Mesodermal cell (in vitro differentiated cells): Measurements from ENCODE around the gene LLPH.

Source experiments
- H3K27ac ChIP-seq: 2 replicates; pipeline ENCODE4 v1.7.0; 2013; ENCODE audit warnings: mild to moderate bottlenecking, low read depth, low read length, moderate library complexity; ENCODE audit not compliant: severe bottlenecking
- H3K36me3 ChIP-seq: 2 replicates; pipeline ENCODE4 v1.7.1; 2013; ENCODE audit warnings: mild to moderate bottlenecking, low read length, moderate library complexity; ENCODE audit not compliant: control insufficient read depth, insufficient read depth
- H3K4me1 ChIP-seq: one replicate; pipeline ENCODE4 v1.7.1; 2013; ENCODE audit warnings: mild to moderate bottlenecking, low read length; ENCODE audit not compliant: insufficient read depth, control insufficient read depth, poor library complexity, severe bottlenecking
- H3K4me3 ChIP-seq: 2 replicates; pipeline ENCODE4 v1.7.0; 2013; ENCODE audit warnings: low read length, control low read depth, mild to moderate bottlenecking; ENCODE audit not compliant: insufficient read depth, poor library complexity, severe bottlenecking; ENCODE audit errors: extremely low read depth
- H3K9me3 ChIP-seq: 2 replicates; pipeline ENCODE4 v1.7.1; 2013; ENCODE audit warnings: mild to moderate bottlenecking, low read length, moderate library complexity; ENCODE audit not compliant: control insufficient read depth
- WGBS, 2 experiments: methylation state at CpG; one replicate each; pipeline ENCODE4 v1.1.5; 2013; ENCODE audit warnings: missing lambda C conversion rate in 2 of 2; ENCODE audit not compliant: insufficient coverage in 2 of 2; 5-methylcytosine and 5-hydroxymethylcytosine counted together

The LLPH gene

DNA sequence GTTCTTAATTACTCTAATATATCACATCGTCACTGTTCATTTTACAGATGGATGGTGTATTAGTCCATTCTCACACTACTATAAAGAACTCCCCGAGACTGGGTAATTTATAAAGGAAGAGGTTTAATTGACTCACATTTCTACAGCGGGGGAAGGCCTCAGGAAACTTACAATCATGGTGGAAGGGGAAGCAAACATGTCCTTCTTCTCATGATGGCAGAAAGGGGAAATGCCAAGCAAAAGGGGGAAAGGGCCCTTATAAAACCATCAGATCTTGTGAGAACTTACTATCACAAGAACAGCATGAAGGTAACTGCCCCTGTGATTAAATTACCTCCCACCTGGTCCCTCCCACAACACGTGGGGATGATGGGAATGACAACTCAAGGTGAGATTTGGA is 32.7 kb upstream of the LLPH start:
- Histone ChIP-seq H3K36me3 (peaks cover 40% of the 10 kb centered on the region), H3K4me3 (no peak overlapping the region), H3K4me1 (no peaks in the 10 kb centered on the region), H3K27ac (no peak overlapping the region), H3K9me3 (peaks cover 30% of the 10 kb centered on the region)
- no CpG with 5 or more reads among the region's 4 CpGs for WGBS, 2 experiments

DNA sequence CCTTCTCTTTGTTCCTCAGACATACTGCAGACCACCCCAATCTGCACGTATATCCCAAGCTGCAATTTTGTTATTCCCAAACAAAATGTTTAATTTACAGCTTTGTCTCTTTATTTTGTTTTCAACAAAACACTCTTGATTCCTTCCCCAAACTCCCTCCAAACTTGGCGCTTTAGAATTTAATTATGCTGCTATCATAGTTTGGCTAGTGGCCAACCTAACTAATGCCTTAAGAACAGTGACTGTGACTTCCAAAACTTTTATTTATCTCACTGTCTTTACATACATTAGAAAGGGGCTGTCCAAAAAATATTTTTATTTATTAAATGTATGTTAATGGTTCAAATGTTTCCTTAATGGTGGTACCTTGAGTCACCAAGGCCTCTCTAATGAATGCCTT is 32.2 kb upstream of the LLPH start:
- H3K4me1 ChIP-seq = no peaks in the 10 kb centered on the region
- H3K4me3 ChIP-seq = no peak overlapping the region
- 86% methylated on average over 1 of the region's 2 CpGs; no CpG with 5 or more reads in 1 of the 2 experiments for WGBS, 2 experiments
- H3K36me3 ChIP-seq = peaks cover 40% of the 10 kb centered on the region
- no peak overlapping the region for H3K27ac ChIP-seq
- H3K9me3 ChIP-seq = peaks cover 30% of the 10 kb centered on the region

DNA sequence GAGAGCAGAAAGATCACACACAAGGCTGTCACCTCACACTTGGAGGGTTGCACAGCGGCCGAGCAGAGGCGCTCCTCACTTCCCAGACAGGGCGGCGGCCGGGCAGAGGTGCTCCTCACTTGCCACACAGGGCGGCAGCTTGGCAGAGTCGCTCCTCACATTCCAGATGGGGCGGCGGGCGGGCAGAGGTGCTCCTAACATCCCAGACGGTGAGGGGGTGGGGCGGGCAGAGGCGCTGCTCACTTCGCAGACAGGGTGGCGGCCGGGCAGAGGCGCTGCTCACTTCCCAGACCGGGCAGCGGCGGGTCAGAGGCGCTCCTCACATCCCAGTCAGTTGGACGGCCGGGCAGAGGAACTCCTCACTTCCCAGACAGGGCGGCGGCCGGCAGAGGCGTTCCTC is 30.2 kb upstream of the LLPH start:
- H3K4me1 ChIP-seq = no peaks in the 10 kb centered on the region
- H3K36me3 ChIP-seq = peaks cover 29% of the 10 kb centered on the region
- H3K4me3 ChIP-seq = no peak overlapping the region
- H3K9me3 ChIP-seq = peaks cover 20% of the 10 kb centered on the region
- WGBS, 2 experiments = 88 to 94% methylated on average over 19 to 23 of the region's 28 CpGs
- H3K27ac ChIP-seq = no peak overlapping the region

DNA sequence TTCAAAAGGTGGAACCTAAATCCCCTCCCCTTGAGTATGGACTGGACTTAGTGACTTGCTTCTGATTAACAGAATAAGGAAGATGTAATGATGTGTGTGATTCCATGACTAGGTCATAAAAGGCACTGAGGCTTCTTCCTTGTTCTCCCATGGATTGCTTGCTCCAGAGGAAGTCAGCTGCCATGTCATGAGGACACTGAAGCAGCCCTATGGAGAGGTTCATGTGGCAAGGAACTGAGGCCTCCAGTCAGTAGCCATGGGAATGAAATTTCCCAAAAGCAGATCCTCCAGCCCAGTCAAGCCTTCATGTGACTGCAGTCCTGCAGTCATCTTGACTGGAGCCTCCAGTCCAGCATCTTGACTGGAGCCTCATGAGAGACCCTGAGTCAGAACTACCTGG is 28.6 kb upstream of the LLPH start:
- peaks cover 6% of the 10 kb centered on the region for H3K9me3 ChIP-seq
- H3K4me3 ChIP-seq = no peak overlapping the region
- H3K4me1 ChIP-seq = no peaks in the 10 kb centered on the region
- H3K27ac ChIP-seq = no peak overlapping the region
- peaks cover 28% of the 10 kb centered on the region for H3K36me3 ChIP-seq

DNA sequence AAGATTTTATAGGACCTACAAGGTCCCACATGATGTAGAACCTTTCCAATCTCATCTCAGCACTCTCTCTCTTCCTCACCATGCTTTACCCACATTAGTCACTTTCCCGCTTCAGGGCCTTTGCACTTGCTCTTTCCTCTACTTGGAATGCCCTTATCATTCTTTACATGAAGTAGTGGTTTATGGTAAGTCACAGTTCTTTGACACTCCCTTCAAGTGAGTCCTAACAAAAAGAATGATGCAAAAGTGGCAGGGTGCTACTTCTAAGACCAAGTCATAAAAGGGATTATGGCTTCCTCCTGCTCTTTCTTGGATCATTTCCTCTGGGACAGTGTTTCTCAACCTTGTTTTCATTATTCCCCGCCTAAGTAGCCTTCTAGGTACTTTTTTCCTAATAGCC is 26.1 kb upstream of the LLPH start:
- WGBS, 2 experiments = 93 to 100% methylated on average over 1 of the region's 2 CpGs
- Histone ChIP-seq H3K27ac (no peak overlapping the region), H3K4me3 (no peak overlapping the region), H3K36me3 (peaks cover 28% of the 10 kb centered on the region), H3K9me3 (no peaks in the 10 kb centered on the region), H3K4me1 (no peaks in the 10 kb centered on the region)

DNA sequence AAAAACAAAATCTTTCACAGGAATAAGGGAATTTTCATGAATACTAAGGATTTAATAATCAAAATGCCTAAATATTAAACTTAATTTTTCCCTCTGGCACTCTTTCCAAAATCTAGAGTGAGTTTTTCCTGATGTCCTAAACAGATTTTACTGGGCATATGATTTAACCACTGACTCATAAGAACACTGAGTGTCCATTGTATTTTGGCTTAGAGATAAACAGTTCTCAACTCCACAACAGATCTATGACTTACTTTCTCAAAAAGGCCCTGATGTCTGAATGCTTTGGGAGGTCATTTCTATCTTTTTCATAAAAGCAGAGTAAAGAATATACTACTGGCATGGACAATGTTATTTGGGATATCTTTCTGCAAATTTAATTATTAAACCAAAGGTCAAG is 24.2 kb upstream of the LLPH start:
- no peaks in the 10 kb centered on the region for H3K4me1 ChIP-seq
- H3K4me3 ChIP-seq = no peak overlapping the region
- H3K9me3 ChIP-seq = no peaks in the 10 kb centered on the region
- H3K27ac ChIP-seq = no peak overlapping the region
- H3K36me3 ChIP-seq = peaks cover 24% of the 10 kb centered on the region

DNA sequence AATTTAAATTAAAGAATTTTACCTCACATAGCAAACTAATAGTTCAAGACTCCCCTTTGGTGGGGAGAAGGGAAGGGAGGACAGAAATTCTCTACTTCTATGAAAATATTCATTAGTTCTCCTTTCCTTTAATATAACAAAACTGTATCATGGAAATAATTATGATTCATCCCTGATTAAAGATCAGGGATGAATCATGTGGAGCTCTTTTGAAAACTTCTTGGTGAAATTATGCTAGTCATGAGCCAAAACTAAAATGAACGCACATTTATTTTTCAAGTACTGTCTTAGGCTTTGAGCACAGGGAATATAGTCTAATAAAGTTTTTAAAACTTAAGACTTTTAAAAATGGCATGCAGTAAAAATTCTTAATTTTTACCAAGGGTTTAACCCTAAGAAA is 22.2 kb upstream of the LLPH start:
- Histone ChIP-seq H3K36me3 (peaks cover 10% of the 10 kb centered on the region), H3K4me3 (no peak overlapping the region), H3K27ac (no peak overlapping the region), H3K4me1 (no peaks in the 10 kb centered on the region), H3K9me3 (no peaks in the 10 kb centered on the region)
- no CpG with 5 or more reads among the region's 1 CpG for WGBS, 2 experiments

DNA sequence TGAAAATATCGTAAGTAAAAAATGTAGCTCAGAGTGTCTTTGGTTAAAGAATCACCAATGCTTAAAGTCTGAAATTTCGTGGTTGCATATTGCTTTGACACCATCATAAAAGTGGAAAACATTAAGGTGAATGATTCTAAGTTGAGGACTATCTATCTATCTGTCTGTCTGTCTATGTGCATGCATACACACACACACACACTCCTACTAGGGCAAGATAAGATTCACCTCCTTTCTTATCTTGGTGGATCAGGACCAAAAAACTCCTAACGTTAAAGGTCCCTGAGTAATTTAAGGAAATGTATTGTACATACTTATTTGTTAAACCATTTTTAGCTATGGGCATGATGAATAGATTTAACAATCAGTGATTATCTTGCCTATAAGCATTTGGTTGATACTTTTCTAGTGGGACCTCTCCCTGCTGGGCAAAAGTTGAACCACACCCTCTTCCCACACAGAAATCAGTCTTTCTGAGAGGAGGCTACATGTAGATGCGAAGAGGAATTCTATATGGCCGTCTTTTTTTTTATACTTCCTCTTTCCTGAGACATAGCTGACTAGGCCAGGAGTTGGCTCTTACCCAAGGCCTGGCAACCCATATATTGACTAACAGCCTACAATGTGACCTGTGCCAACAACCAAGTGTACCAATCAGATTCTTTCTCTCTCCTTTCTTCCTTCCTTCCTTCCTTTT is 19.3 kb upstream of the LLPH start:
- 95 to 97% methylated on average over 3 to 4 of the region's 5 CpGs for WGBS, 2 experiments
- no peak overlapping the region for H3K4me3 ChIP-seq
- no peak overlapping the region for H3K27ac ChIP-seq
- no peaks in the 10 kb centered on the region for H3K9me3 ChIP-seq
- H3K4me1 ChIP-seq = no peaks in the 10 kb centered on the region
- peaks cover 10% of the 10 kb centered on the region for H3K36me3 ChIP-seq

DNA sequence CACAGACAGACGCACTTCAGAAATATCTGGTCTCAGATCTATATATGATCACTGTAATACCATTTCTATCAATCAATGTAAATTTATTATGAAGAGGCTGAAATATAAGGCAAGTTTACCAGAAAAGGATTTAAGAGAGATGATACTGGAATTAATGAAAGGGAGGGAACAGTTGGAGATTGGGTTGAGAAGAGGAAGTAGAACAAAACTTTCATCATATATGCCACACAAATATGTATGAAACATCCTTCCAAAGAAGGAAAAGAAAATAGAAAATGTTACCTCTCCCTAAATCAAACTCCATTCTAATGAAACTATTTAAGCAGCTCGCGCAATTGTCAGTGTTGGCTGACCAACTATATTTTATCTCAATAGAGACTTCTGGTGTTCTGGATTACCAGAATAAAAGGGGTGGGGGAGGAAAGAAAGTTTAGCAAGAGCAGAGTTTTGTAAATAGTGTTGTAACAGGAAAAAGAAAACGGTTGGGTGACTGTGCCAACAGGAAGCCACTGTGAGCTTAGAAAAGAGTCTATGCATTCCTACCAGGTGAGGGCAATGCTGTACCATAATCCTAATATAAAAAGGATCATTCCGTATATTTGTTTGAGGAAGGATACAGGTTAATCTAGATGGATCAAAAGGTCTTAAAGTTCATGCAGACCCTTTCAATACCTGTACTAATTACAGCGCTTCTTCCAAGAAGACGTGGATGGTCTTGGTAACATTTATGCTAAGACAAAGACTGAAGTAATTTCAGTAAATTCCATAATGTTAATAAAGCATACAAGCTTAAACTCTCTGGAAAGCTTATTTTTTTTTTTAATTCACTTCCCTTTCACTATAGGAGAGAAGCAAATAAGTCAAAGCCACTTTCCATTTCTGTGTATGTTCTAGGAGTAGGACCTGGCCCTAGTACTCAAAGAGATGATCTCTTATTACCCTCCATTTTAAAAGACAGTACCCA is 14.5 kb upstream of the LLPH start:
- no peak overlapping the region for H3K4me3 ChIP-seq
- H3K36me3 ChIP-seq = peaks cover 35% of the 10 kb centered on the region
- no peak overlapping the region for H3K27ac ChIP-seq
- H3K4me1 ChIP-seq = no peaks in the 10 kb centered on the region
- 37 to 40% methylated on average over 1 to 2 of the region's 7 CpGs for WGBS, 2 experiments
- H3K9me3 ChIP-seq = peaks cover 14% of the 10 kb centered on the region

DNA sequence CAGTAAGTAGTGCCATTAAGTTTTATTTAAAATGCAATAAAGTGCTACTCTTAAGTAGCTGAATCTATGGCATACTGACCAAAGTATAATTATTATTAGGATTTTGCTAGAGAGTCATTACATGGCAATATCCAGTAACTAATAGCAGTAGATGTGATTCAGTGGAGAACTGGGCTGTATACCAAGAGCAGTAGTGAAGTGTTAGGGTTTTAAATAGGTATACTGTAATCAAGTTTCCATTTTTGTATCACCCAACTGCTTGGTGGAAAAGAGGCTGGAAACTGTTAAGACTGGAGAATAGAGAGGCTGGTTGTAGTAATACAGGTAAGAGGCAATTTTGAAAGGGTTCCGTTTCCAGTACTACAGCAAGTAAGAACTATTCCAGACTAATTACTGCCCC is 13.3 kb upstream of the LLPH start:
- WGBS, 2 experiments = no CpG with 5 or more reads among the region's 1 CpG
- Histone ChIP-seq H3K4me3 (no peak overlapping the region), H3K36me3 (peaks cover 44% of the 10 kb centered on the region), H3K27ac (no peak overlapping the region), H3K9me3 (peaks cover 22% of the 10 kb centered on the region), H3K4me1 (no peaks in the 10 kb centered on the region)

DNA sequence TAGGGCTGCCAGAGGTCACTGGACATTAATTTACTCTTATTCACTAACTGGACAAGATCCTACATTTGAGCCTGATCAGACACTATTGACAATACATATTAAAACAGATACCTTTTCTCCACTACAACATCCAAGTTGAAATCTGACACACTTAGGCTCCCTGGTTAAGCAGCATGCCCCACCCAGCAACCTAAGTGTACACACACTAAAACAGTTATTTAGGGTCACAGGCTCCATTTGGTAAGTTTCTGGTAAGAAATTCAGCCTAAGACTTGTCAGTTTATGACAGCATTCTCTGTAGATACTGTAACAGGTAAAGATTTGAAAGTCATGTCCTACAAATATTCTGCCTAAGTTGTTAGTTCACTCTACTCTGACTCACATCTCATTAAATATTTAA is 12.3 kb upstream of the LLPH start:
- no peak overlapping the region for H3K4me3 ChIP-seq
- peaks cover 22% of the 10 kb centered on the region for H3K9me3 ChIP-seq
- no peak overlapping the region for H3K27ac ChIP-seq
- H3K36me3 ChIP-seq = peaks cover 49% of the 10 kb centered on the region
- no peaks in the 10 kb centered on the region for H3K4me1 ChIP-seq
